Kidney (tissue), 14 donors: Measurements from ENCODE around the gene OSGEPL1. TPM values are rescaled to one million over a fixed set of nuclear protein-coding genes. Genes with fewer than 3 reads are reported as not detected.

Experiments
- DNase-seq, 5 donors: peaks; one replicate each; pipeline ENCODE4 v3.0.0-alpha.2; 2013 to 2020
- FAIRE-seq: peaks from 2 replicates; lab custom pipeline; 2012; peaks lifted over from hg19 to GRCh38; lab: Jason Lieb, UNC
- H3K27ac ChIP-seq, 2 donors: one replicate each; pipeline ENCODE4 v1.7.0; 2013; ENCODE audit warnings: low read depth in 2 of 2, low read length in 2 of 2, inconsistent platforms in 1 of 2
- H3K27me3 ChIP-seq: one replicate; pipeline ENCODE4 v1.7.1; 2013; ENCODE audit warnings: low read length, inconsistent platforms; ENCODE audit not compliant: control insufficient read depth, insufficient read depth
- H3K36me3 ChIP-seq, 3 donors: one replicate each; pipeline versions ENCODE4 v1.7.0 to v1.7.1; 2013; ENCODE audit warnings: low read length in 3 of 3, control low read depth in 1 of 3, inconsistent platforms in 1 of 3; ENCODE audit not compliant: insufficient read depth in 3 of 3, control insufficient read depth in 2 of 3
- H3K4me1 ChIP-seq, 3 donors: one replicate each; pipeline versions ENCODE4 v1.7.0 to v1.7.1; 2013; ENCODE audit warnings: low read length in 3 of 3, inconsistent platforms in 1 of 3, low read depth in 1 of 3; ENCODE audit not compliant: control insufficient read depth in 2 of 3, insufficient read depth in 2 of 3
- H3K4me3 ChIP-seq, 3 donors: one replicate each; pipeline versions ENCODE4 v1.7.0 to v1.8.1; 2013; ENCODE audit warnings: low read length in 3 of 3, control low read depth in 1 of 3, inconsistent platforms in 1 of 3
- H3K9ac ChIP-seq, 3 donors: one replicate each; pipeline versions ENCODE4 v1.7.0 to v1.7.1; 2013; ENCODE audit warnings: low read length in 3 of 3, control low read depth in 1 of 3, inconsistent platforms in 1 of 3
- H3K9me3 ChIP-seq, 3 donors: one replicate each; pipeline versions ENCODE4 v1.7.0 to v1.7.1; 2013; ENCODE audit warnings: low read length in 3 of 3, control low read depth in 1 of 3, inconsistent platforms in 1 of 3; ENCODE audit not compliant: control insufficient read depth in 2 of 3, insufficient read depth in 1 of 3
- intact Hi-C: fragments of 100-400 bp; cut with DNase I; formaldehyde crosslinking; loops from one replicate; pipeline ENCODE4 v1.11.1; 2022
- polyA plus RNA-seq: library from polyadenylated mRNA; stranded (reverse); fragments of 350-450 nt; fragmentation: Illumina TruSeq; extraction: RNeasy Lipid Tissue Mini Kit (QIAGEN cat#74804); gene quantifications from one replicate; pipeline ENCODE4 v1.2.3, GENCODE V29; 2014; ENCODE audit warnings: low read depth, low replicate concordance; ENCODE audit not compliant: insufficient read depth
- total RNA-seq: library from RNA; stranded (reverse); fragmentation: NEBNext Ultra II Directional; extraction: Animal tissue kit (Norgen Biotek cat#: 25700); gene quantifications from one replicate; pipeline ENCODE4 v1.2.1, GENCODE V29; 2021
- TF ChIP-seq, protein P1 (sequence below): IDR thresholded peaks from 3 replicates; pipeline ENCODE4 v1.5.1; 2012; ENCODE audit warnings: mild to moderate bottlenecking, moderate library complexity, borderline replicate concordance; ENCODE audit not compliant: insufficient read depth; ENCODE audit errors: extremely low read depth
- donor health status: control.
- donor health status: control.
- donor health status: control.
- donor health status: control.
- donor health status: control.
- donor health status: DM: yes; HTN: yes; CAD: no.
- donor health status: Normal renal cell carcinoma (clear cell type).

The OSGEPL1 gene
- total and polyA plus RNA-seq, 2 donors from 2014 or later: 6.7 to 8.0 TPM

DNA sequence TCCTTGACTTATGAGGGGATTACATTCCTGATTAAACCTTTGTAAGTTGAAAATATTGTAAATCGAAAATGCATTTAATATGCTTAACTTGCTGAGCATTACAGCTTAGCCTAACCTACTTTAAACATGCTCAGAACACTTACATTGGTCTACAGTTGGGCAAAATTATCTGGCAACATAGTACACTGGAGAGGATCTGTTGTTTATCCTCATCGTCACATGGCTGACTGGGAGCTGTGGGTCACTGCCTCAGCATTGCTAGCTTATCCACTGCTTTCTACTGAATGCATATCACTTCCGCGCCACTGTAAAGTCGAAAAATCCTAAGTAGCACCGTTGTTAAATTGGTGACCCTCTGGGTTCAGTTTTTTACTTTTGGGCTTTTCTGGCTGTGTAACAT is 35.3 kb upstream of the OSGEPL1 start:
- H3K27ac ChIP-seq: no peak overlapping the region
- no peak overlapping the region for H3K9ac ChIP-seq
- intact Hi-C loops: no loop called here
- TF ChIP-seq, protein P1, sequence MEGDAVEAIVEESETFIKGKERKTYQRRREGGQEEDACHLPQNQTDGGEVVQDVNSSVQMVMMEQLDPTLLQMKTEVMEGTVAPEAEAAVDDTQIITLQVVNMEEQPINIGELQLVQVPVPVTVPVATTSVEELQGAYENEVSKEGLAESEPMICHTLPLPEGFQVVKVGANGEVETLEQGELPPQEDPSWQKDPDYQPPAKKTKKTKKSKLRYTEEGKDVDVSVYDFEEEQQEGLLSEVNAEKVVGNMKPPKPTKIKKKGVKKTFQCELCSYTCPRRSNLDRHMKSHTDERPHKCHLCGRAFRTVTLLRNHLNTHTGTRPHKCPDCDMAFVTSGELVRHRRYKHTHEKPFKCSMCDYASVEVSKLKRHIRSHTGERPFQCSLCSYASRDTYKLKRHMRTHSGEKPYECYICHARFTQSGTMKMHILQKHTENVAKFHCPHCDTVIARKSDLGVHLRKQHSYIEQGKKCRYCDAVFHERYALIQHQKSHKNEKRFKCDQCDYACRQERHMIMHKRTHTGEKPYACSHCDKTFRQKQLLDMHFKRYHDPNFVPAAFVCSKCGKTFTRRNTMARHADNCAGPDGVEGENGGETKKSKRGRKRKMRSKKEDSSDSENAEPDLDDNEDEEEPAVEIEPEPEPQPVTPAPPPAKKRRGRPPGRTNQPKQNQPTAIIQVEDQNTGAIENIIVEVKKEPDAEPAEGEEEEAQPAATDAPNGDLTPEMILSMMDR: no peak
- H3K4me1 ChIP-seq: no peaks in the 10 kb centered on the region
- H3K27me3 ChIP-seq: no peaks in the 10 kb centered on the region
- peaks cover 0 to 5% (median 2%) of the 10 kb centered on the region in 3 donors for H3K36me3 ChIP-seq
- DNase-seq (peak in 1 of 5 donors; percentile 17), FAIRE-seq (no peak)
- H3K9me3 ChIP-seq: no peaks in the 10 kb centered on the region
- no peak overlapping the region for H3K4me3 ChIP-seq

DNA sequence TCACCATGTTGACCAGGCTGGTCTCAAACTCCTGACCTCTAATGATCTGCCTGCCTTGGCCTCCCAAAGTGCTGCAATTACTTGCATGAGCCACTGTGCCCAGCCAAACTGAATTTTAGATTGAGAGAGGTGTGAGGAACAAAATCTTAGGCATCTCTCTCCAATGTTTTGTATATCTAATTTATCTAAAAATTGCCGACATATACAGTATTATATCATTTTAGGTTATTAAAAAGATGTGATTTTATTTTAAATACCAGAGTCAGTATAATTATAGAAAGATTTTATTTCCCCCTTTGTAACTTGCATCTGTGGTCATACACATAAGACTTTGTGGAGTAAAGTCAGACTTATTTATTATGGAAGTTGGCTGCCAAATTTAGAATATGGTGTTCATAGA is 31.7 kb upstream of the OSGEPL1 start:
- TF ChIP-seq, protein P1: no peak
- H3K36me3 ChIP-seq: peaks cover 0 to 5% (median 2%) of the 10 kb centered on the region in 3 donors
- H3K27ac ChIP-seq: no peak overlapping the region
- no peak overlapping the region for H3K9ac ChIP-seq
- FAIRE-seq (no peak), DNase-seq (no peak)
- no peaks in the 10 kb centered on the region for H3K27me3 ChIP-seq
- intact Hi-C loops: no loop called here
- H3K4me1 ChIP-seq: no peaks in the 10 kb centered on the region
- no peaks in the 10 kb centered on the region for H3K9me3 ChIP-seq
- H3K4me3 ChIP-seq: no peak overlapping the region

DNA sequence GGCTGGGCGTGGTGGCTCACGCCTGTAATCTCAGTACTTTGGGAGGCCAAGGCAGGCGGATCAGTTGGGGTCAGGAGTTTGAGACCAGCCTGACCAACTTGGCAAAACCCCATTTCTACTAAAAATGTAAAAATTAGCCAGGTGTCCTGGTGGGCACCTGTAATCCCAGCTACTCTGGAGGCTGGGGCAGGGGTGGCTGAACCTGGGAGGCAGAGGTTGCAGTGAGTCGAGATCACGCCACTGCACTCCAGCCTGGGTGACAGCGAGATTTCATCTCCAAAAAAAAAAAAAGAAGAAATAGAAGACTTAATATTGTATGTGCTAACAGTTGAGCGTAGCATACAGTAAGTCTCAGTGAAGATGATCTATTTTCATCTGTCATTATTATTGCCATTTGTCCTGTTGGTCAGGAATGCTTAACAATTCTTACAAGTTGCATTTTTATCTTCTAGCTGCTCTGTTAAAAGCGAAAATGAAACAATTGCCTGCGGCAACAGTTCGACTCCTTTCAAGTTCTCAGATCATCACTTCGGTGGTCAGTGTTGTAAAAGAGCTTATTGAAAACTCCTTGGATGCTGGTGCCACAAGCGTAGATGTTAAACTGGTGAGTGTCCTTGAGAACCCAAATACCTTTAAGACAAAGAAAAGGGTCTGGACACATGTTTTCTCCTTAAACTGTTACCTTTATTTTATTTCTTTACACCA is 28.9 kb upstream of the OSGEPL1 start:
- Histone ChIP-seq H3K4me3 (no peak overlapping the region), H3K9ac (no peak overlapping the region), H3K27ac (no peak overlapping the region), H3K36me3 (peaks cover 0 to 3% (median 0%) of the 10 kb centered on the region in 3 donors), H3K4me1 (no peaks in the 10 kb centered on the region), H3K9me3 (no peaks in the 10 kb centered on the region), H3K27me3 (no peaks in the 10 kb centered on the region)
- FAIRE-seq (no peak), DNase-seq (no peak)
- TF ChIP-seq, protein P1: no peak
- intact Hi-C loops: no loop called here
